NCI-H1092 (cell line): ENCODE data around the gene SPATS1.

Source experiments
- DNase-seq: peaks from one replicate; lab custom pipeline; 2025; lab: John Stamatoyannopoulos, UW

SPATS1 gene, protein sequence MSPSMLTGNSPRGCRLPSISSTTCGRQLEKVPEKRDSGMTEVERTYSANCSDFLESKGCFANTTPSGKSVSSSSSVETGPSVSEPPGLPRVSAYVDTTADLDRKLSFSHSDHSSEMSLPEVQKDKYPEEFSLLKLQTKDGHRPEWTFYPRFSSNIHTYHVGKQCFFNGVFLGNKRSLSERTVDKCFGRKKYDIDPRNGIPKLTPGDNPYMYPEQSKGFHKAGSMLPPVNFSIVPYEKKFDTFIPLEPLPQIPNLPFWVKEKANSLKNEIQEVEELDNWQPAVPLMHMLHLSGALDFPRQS

DNA sequence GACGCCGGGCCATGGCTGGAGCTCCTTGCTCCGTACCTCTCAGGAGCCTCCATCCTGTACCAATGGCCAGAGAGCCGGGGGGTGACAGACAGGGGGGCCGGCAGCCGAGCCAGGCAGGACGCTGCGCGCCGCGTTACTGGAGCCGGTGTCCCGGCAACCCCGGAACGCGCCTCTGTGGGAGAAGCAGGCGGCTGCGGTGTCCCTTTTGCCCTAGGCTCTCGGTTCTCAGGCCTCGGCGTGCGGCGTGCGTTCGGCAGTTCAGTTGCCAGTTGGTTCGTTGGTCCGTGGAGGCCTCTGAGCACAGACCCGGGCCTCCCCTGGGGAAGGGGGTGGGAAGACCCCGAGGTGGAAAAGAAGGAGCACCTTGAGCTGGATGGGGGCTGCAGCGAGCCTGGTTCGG is at the start of gene SPATS1:
Gene SPATS1, plus strand, starts transcription at position 162 of the 400 bp plus-strand sequence. CDS start 446 bp downstream, outside the sequence.
- peak; percentile 53 for DNase-seq

DNA sequence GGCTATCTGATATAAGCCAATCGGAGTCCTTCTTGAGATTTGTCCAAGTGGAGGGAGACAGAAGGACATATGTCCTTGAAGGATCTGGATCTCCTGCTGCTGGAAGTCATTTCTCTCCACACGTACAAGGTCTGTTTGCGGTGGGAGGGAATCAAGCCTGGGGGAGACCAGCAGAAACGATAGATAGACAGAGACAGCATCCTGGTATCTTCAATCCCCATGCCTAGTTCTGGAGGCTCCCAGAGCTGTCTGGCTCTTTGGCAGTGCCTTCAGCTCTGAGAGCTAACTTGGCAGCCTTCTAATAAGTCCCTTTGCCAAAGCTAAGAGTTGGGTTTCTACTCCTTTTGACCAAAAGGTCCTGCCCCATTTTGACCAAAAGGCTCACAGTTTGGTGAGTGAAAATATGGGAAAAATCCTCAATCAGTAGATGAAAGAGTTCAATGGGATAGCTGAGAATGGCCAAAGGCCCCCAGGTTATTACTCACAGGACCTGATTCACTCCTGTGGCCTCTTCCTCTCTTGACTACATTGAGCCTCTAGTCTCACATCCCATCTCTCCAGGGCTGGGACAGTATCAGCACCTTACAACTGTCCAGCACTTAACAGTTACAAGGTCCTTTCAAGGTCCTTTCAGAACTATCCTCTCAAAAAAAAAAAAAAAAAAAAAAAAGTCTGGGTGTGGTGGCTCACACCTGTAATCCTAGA is 49.6 kb upstream of the SPATS1 start:
- no peak for DNase-seq

DNA sequence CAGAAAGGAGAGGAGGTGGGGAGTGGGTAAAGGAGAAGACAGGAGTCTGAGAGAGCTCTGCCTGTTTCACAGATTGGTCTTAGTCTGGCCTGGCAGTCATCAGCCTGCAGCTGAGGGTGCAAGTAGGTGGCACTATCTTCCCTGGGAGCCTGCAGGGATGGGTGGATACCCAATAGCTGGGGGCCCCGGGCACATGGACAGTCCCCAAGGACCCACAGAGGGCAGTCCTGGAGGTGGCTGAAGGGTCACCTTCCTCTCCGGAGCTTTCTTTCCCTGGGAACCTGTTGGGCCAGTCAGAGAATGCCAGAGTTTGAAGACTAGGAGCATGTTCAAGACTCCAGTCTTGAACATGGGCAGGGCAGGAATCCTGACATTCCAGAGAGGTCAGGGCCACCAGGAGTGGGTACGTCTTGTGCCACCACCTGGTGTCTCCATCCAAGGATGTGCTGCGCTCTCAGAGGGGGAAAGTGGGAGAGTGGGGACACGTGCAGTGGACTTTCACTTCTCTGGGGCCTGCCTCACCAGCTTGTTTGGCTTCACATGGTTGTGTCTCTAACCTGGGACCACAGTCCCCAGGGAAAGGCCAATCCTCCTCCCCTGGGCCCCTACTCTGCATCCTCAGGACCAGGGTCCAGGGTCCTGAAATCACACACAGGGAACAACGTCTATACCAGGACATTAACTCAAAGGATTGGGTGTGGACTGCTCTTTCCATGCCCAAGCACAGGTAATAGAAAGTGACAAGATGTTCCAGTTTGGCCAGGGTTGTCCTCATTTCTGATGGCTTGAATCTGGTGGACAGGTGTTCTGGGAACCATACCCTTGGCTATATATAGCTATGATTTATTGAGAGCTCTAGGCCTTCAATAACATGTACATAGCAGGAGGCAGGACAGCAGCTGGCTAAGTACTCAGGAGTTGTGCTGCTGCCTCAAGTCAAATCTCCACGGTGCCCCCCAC is 47.3 kb upstream of the SPATS1 start:
- no peak for DNase-seq

DNA sequence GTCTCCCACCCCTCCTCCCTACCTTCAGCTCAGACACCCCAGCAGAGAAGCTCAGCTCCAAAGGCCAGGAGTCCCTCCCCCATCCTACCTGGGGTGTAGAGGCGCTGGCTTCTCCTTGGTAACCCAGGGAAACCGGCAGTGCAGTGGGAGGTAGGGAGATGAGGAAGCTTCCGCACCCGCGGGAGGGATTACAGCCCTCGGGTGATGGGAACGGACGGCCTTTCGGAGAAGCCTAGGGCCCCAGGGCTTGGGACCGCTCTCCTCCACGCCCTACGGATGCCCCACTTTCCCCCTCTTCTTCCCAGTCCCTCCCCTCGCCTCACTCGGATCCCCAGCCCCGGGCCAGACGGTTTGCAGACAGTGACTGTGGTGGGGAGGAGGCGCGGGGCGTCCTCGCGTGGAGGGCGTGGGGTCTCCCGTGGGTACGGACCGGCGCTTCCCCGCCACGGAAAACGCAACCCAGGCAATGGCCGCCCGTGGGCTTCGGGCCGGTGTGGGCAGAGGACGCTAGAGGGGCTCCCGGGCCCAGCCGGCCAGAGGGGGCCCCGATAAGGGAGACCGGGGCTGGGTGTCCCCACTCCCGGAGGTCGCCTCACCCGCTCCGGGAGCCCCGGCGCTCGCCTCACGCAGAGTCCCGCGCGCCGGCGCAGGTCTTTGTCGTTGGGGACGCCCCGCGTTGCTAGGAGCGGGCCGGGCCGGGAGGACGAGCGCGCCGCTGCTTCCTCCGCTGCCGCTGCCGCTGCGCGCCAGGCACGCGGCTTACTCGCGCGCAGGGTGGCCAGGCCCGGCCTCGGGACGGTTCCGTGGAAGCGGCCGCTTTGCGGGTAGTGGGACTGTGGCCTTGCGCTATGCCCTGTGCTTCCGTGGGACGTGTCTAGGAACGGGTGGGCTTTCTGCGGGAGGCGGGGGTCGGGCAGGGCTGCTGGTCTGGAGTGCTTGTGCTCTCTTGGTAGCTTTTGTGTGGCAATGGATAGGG is 45.1 kb upstream of the SPATS1 start:
- DNase-seq, result peak; percentile 8

DNA sequence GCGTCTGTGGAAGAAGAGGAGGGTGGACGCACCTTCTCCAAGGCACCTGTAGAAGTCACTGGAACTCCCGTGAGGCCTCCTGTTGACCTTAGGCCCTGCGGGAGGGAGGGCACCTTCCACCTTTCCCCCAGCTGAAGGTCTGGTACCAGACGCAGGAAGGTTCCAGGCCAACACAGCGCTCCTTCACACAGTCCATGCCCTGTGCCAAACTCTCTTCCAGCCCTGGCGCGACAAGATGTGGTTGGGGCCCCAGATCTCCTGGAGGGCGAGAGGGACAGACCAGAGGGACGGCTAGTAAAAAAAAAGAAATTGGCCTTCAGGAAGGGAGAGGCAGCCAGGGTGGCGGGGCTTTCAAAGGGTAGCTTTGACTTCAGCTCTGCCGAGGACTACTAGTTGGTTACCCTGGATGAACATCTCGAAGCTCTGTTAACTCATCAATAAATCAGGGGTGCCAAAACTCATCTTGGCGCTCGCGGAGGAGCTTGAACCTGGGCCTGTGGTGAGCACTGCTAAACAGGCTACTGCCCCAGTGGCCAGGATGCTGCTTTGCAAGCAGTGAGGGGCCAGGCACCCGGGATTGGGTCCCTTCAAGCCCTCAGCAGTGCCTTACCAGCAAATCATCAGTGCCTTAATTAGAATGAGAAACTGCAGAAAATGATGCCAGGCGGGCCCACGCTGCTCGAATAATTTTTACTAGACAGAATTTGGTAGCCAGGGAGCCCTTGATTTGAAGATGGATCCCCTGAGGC is 44.2 kb upstream of the SPATS1 start:
- no peak for DNase-seq

DNA sequence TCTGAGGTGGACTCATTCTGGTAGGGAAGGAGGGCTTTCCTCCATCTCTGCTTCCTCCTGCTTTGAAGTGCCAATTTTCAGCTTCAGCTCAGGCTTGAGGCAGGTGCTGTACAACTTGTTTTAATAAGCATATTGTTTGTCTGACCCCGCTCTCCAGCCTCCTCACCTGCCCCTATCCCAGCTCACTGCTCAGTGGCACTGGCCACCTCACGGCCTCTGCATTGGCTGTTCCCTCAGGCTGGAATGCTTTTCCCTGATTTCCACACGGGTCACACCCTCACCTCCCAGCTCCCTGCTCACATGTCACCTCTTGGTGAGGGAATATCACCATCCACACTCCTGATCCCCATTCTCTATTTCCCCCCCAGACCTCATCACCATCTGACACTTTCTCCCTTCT is 43.6 kb upstream of the SPATS1 start:
- no peak for DNase-seq

DNA sequence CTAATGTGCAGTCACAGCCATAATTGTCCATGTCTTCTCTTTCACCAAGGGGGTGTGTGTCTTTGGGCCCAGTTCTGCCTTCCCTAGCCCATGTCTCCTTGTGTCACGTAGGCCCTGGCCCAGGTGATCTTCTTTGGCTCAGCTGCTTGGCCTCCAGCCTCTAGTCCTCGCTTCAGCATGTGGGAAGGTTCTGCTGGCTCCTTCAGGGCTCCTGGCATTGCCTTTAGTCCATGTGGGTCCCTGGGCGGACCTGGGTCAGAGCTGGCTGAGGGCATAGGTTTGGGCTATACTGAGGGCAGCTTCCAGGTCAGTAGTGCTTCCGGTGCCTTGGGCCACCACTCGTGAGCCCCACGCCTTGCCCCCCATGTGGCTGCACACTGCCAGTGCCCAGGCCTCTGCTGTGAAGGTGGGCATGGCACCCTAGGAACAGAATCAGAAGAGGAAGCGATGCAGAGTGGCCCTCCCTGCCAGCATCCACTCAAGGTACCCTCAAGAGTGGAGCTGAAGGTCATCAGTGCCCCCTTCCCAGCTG is 42.1 kb upstream of the SPATS1 start:
- no peak for DNase-seq

DNA sequence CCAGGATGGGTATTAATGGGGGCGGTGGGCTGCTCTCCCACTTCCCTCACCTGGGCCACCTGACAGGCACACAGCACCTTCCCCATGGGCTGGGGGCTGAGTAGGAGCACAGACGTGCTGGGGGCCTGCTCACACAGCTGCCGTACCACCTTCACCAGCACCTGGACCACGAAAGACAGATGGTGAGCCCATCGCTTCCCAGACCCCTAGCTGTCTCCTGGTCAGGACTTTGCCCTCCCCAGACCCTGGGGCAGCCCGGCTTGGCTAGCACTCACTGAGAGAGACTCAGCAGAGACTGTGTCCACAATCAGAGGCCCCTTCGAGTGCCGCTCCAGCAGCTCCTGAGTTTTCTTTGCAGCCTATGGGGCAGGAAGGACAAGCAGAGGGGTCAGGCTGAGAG is 41.3 kb upstream of the SPATS1 start:
- DNase-seq, result no peak

DNA sequence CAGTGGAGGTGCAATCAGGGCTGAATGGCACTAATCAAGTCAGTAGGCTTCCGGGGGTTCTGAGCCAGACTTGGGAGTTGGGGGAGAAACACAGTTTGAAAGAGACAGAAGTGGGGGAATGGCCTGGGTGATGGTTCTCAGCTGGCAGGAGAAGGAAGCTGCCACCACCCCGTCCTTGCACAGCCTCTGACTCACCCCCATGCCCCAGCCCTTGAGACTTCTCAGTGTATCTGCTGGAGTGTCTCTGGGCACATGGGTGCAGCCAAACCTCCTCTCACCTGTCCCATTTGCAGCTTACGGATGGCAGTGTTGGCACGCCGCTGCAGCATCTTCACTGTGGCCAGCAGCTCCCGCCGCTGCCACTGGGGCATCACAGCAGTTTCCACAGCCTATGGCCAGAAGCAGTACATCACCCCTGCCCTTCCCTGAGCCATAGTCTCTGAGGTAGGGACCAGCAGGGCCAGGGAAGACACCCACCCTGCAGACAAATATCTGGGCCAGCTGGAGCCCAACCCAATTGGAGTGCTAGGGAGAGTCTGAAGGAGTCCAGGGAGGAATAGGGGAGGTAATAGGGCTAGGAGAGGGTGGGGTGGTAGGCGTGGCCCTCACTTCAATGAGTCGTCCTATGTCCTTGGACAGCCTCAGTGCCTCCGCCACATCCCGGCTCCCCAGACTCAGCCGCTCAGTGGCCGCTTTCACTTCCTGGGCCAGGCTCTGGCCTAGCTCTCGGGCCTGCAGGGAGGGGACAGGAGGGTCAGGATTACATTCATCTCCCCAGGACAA is 40.5 kb upstream of the SPATS1 start:
- DNase-seq, result no peak

DNA sequence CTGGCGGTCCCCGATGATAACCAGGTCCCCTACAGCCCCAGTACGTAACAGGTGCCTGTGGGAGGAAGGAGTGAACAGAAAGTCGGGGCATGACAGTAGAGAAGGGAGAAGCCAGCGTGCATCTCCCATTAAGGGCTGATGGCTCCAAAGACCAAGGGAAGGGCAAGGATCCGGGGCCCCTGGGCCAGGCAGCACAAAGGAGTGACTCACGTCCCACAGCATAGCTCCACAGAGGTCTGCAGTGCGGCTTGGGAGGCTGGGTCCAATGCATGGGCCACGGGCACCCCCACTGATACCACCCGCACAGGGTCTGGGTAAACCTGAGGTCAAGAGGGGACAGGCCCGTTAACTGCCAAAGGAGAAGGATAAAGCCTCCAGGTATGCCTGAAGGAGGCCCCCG is 39.6 kb upstream of the SPATS1 start:
- DNase-seq, result no peak

DNA sequence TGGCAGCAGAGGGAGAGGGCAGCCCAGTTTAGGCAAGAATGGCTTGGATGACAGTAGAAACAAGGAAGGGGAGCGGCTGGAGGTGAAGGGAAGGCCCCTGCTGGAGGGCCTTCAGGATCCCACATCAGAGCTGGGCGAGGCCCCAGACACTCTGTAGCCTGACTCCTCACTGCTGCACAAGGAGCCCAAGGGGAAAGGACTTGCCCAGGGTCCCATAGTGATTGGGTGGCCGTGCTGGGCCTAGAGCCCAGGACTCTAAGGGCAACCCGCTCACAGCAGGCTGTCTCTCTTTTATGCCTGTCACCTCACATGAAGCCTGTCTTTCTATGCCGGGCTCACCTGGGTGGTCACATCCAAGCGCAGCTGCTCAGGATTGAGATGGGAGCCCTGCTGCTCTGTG is 38.6 kb upstream of the SPATS1 start:
- no peak for DNase-seq

DNA sequence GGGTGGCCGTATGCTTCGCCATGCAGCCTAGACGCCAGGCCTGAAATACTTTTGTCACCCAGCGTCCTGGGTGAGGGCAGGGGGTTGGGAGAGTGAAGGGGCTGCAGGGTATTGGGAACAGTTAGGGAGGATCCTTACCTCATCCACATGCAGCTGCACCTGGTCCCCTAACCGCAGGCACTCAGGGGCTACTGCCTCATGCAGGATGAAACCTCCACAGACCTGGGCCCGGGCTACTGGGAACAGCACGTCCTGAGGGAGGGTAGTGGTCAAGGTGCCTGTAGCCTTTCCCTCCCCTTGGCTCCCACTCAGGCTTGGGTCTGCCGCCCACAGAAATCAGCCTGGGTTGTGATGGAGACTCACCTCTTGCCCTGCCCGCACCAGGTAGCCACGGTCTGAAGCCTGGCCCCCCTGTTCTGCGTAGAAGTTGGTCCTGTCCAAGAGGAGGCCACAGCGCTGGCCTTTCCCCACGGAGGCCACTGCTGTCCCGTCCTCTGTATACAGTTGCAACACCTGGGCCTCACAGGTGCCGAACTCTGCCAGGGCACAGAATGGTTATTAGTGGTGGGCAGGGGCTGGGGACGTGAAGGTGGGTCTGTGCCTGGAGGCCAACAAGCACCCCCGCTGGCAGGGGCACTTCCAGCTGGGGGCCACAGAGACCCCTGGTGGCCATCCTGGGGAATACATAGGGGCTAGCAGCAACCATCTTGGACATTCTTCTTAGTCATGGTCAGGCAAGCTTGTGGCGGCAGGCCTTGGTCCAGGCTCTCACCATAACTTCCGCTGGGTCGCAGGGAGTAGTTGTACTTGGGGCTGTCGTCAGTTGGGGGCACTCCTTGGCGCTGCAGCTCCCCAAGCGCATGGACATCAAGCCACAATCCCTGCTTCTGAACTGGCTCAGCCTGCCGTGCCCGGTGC is 37.9 kb upstream of the SPATS1 start:
- DNase-seq, result no peak

DNA sequence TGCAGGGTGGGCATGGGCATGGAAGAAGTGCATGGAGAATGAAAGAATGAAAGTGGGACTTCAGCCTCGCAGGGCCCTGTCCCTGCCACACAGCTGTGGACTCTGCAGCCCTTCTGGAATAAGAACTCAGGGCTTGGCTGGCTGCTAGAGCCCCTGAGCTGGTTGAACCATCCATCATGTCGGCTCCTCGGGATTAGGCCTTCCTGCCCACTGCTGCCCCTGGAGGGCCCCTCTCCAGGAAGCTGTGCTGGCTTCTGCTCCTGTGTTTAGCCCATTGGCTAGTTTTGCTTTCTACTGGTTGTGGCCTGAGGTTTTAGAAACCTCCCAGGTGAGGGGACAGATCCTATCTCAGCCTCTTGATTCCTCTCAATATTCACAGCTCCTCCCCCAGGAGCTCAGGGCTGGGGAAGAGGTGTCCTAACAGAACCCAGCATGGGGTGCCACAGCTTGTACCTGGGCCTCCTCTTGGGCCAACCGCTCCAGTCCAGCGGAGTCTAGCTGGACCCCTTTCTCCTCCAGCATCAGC is 37.2 kb upstream of the SPATS1 start:
- no peak for DNase-seq

DNA sequence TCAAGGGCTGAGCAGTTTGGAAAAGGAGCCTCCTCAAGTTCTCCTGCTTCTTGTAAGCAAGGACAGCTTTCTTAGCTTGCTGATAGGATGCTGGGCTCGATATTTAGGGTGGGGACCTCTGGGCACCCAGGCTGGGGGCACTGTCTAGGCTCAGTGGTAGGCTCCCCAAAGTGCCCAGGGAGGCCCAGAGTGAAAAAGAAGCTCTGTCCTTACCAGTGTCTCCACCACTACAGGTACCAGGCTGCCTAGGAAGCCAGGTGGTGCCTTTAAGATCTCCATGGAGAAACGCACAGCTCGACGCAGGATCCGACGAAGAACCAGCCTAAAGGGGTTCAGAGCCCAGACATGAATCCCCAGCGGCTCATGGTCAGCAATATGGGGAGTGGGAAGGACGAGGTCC is 35.7 kb upstream of the SPATS1 start:
- DNase-seq, result no peak

DNA sequence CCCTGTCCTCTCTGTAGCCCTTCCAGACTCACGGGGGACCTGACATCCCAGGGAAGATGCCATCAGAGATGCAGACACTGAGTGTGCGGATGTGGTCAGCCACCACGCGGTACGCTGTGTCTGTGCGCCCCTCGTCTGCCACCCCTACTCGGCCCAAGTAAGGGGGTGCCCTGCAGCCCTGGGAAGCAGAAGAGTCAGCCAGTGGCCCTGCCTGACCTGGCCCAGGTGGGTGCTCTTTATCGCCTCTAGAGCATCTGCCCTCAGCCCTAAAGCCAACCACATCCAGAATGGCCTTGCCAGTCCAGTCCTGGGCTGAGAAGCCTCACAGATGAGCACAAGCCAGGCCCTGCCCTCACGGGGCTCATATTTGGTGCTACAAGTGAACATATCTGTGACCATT is 35.2 kb upstream of the SPATS1 start:
- DNase-seq, result no peak

DNA sequence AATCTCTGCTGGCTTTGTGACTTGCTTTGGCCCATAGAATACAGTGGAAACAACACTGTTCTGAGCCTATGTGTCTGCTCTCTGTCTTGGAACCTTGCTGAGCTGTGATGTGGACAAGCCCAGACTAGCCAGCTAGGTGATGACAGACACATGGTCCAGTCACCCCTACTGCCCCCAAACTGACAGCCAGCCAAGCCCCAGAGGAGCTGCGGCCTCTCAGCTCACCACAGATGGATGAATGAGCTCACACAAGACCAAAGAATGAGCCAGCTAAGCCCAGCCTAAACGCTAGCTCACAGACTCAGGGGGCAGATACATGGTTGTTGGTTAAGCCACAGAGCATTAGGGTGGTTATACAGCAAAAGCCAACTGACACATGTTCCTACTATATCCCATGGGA is 33.4 kb upstream of the SPATS1 start:
- no peak for DNase-seq

DNA sequence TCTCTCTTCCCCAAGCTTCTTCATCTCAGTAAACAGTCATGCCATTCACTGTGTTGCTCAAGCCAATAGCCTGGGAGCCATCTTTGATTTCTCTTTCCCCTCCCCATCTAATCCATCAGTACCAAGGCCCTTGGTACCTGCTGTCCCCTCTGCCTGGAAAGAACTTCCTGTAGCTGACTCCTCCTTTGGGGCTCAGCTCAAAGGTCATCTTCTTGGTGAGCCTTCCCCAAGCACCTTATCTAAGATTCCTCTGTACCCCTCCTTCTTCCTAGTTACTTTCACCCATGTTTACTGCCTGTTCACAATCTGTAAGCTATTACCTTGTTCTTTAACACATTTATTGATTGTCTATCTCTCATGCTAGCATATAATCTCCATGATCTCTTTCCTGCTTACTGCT is 32.8 kb upstream of the SPATS1 start:
- no peak for DNase-seq

DNA sequence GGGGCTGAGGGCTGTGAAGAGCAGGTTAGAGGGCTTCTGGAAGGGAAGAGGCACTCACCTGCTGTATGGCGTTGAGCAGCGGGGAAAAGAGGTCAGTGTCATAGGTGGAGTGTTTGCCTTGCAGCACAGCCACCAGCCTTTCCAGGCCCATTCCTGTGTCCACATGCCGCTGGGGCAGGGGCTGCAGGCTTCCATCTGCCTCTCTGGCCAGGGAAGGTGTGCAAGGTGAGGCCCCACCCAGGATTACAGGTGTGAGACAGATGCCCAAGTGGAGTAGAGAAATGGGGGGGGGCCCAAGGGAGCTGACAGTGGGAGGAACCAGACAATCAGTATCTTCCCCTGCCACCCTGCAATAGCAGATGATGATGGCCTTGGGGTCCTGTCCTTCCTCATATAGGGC is 32.2 kb upstream of the SPATS1 start:
- DNase-seq, result no peak
